CD4-positive, alpha-beta T cell treated with Interleukin-15 for 1 hour (primary cell): ENCODE results near the gene GRIK4.

Source experiments
- DNase-seq: peaks from one replicate; pipeline ENCODE4 v3.0.0-alpha.2; 2020

Gene GRIK4

GRCh38 chr11:120715239-120715638 is 203.7 kb downstream of the GRIK4 start:
- no peak for DNase-seq

GRCh38 chr11:120717042-120717441 is 205.5 kb downstream of the GRIK4 start:
- no peak for DNase-seq

GRCh38 chr11:120717623-120718022 is 206.1 kb downstream of the GRIK4 start:
- no peak for DNase-seq

GRCh38 chr11:120718171-120718570 is 206.6 kb downstream of the GRIK4 start:
- DNase-seq = no peak

- no peak for DNase-seq
These were observed 207.8 kb downstream of the GRIK4 start for GRCh38 chr11:120719348-120719747.

- no peak for DNase-seq
These were observed 209.2 kb downstream of the GRIK4 start for GRCh38 chr11:120720760-120721159.

GRCh38 chr11:120722524-120722923 is 211.0 kb downstream of the GRIK4 start:
- DNase-seq = no peak

- DNase-seq = no peak
These were observed 212.2 kb downstream of the GRIK4 start for GRCh38 chr11:120723751-120724150.

GRCh38 chr11:120727752-120728151 is 216.2 kb downstream of the GRIK4 start:
- DNase-seq = no peak

GRCh38 chr11:120735035-120735434 is 223.5 kb downstream of the GRIK4 start:
- no peak for DNase-seq

GRCh38 chr11:120738516-120739046 is 227.0 kb downstream of the GRIK4 start:
- no peak for DNase-seq

GRCh38 chr11:120739780-120740179 is 228.2 kb downstream of the GRIK4 start:
- DNase-seq = no peak

- no peak for DNase-seq
These were observed 228.8 kb downstream of the GRIK4 start for GRCh38 chr11:120740380-120740779.

- no peak for DNase-seq
These were observed 232.8 kb downstream of the GRIK4 start for GRCh38 chr11:120744016-120744994.

- no peak for DNase-seq
These were observed 234.8 kb downstream of the GRIK4 start for GRCh38 chr11:120746376-120746775.

GRCh38 chr11:120746836-120747609 is 235.5 kb downstream of the GRIK4 start:
- DNase-seq = no peak

GRCh38 chr11:120747850-120748814 is 236.6 kb downstream of the GRIK4 start:
- DNase-seq = no peak

- no peak for DNase-seq
These were observed 237.8 kb downstream of the GRIK4 start for GRCh38 chr11:120749395-120749794.

GRCh38 chr11:120750647-120751549 is 239.3 kb downstream of the GRIK4 start:
- DNase-seq = no peak

- DNase-seq = no peak
These were observed 240.0 kb downstream of the GRIK4 start for GRCh38 chr11:120751550-120751949.

GRCh38 chr11:120752668-120753067 is 241.1 kb downstream of the GRIK4 start:
- DNase-seq = no peak
